GM21447 (cell line): ENCODE data around the gene BORCS8.
"Not testable (repeated sequence)": the region's sequence is repeated elsewhere in the genome, so short reads cannot be mapped to it uniquely, and the experiment has no call there.

Experiments used
- ATAC-seq: cut with Tn5 transposase; IDR thresholded peaks from one replicate; pipeline ENCODE4 v1.9.1; 2021; ENCODE audit not compliant: unreplicated experiment

BORCS8 gene

DNA sequence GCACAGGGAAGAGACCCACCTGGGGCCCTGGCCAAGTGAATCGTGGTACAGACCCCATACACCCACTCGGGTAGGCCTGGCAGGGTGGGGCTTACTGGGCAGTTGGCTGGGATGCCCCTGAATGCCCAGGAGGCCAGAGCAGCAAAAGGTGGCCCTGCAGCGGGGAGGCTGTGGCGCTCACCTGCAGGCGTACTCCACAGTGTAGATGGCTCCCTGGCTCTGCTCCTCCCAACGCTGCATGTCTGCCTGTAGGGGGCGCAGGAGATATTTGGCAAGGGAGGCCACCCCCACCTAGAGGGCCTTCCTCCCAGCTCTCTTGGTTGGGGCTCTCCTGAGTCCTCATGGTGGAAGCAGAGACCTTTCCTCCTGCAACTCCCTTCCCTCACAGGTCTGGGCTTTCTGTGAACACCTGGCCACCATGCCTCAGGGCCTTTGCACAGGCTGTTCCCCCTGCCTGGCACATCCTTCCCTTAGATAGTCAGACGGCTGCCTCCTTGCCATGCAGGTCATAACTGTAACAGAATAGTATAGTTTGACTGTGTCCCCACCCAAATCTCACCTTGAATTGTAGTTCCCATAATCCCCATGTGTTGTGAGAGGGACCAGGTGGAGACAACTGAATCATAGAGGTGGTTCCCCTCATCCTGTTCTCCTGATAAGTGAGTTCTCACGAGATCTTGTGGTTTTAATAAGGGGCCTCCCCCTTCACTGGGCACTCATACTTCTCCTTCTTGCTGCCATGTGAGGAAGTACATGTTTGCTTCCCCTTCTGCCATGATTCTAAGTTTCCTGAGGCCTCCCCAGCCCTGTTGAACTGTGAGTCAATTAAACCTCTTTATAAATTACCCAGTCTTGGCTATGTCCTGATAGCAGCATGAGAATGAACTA is 5.9 kb downstream of the BORCS8 start:
- ATAC-seq: no peak

DNA sequence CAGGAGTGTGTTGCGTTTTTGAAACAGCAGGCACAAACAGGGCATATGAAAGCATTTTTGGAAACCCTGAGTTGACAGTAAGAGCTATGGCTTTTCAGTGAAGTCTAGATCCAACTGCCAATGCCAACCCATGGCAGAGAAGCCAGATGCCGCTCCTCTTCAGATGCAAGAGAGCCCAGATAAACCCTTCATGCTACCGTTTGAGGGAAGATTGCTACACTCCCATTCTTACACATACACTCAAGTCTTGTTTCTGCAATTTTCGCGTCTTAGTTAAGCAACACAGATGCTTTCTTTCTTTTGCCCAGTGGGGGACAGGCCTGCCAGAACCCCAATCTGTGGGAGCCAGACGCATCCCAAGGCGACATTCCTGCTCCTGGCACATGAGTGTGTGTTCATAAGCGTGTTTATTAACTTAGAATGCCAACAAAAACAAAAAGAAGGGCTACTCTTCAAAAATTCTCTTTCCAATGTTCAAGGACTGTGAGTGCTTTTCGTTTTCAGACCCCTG is 10.4 kb downstream of the BORCS8 start:
- ATAC-seq: no peak

DNA sequence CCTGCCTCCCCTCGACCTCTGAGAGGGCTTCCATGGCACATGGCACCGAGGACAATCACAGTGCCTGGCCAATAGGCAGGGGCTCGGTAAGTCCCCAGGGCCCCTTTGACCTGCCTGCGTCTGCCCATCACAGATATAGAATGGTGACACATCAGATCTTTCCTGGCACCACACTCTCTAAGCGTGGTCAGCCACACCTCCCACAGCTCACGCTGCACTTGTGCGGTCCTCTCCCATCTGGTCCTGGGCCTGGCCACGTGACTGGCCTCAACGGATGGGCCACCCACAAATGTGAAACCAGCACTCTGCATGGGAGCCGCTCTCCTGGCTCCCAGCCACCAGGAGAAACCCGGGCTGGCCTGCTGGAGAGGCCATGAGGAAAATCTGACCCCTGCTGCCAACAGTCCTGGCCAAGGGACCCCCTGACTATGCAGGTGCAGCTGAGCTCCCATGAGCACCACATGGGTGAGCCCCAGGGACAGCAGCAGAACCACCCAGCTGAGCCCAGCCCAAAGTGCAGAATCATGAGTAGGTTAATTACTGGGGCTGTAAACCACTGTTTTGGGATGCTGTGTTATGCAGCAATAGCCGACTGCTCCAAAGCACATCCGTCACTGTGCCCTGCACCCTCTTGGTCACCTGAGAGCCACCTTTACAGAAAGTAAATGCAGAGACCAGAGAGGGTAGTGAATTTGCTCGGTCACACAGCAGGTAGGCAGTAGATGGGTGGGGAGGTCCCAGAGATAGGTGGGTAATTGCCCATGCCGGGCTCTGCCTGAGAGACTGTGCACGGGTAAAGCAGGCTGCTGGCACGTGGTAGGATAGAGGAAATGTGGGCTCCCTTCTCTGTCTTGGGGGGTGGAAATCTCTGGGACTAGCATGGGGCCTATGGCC is 12.2 kb downstream of the BORCS8 start:
- ATAC-seq: no peak

- ATAC-seq: no peak
These were observed 15.0 kb downstream of the BORCS8 start for GRCh38 chr19:19176950-19177349.

GRCh38 chr19:19173243-19173642 is 18.7 kb downstream of the BORCS8 start:
- not testable (repeated sequence) for ATAC-seq

GRCh38 chr19:19171821-19172532 is 20.0 kb downstream of the BORCS8 start:
- ATAC-seq: no peak

DNA sequence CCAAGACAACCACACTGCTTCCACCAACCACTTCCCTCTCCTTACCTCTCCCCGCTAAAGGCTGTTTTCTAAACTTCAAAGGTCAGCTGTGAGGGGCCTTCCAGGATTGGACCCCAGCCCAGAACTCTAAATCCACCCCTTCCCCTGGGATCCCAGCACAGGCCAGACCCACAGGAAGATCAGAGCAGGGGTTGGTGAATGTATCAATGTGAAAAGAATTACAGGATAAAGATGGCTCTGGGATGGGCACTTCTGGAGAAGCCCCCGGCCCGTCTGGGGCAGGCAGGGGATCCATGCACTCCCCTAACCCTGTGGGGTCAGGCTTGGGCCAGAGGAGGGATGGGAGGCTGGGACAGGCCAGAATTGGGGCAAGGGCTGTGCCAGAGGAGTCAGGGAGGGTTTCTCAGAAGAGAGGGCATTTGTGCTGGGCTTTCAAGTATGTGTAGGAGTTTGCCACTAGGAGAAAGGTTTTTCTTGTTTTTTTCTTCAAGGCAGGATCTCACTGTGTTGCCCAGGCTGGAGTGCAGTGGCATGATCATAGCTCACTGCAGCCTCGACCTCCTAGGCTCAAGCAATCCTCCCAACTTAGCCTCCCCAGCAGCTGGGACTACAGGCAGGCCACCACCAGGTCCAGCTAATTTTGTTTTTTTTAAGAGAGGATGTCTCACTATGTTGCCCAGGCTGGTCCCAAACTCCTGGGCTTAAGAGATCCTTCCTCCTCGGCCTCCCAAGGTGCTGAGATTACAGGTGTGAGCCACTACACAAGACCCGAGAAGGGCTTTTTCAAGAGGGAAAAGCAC is 20.9 kb downstream of the BORCS8 start:
- no peak for ATAC-seq

DNA sequence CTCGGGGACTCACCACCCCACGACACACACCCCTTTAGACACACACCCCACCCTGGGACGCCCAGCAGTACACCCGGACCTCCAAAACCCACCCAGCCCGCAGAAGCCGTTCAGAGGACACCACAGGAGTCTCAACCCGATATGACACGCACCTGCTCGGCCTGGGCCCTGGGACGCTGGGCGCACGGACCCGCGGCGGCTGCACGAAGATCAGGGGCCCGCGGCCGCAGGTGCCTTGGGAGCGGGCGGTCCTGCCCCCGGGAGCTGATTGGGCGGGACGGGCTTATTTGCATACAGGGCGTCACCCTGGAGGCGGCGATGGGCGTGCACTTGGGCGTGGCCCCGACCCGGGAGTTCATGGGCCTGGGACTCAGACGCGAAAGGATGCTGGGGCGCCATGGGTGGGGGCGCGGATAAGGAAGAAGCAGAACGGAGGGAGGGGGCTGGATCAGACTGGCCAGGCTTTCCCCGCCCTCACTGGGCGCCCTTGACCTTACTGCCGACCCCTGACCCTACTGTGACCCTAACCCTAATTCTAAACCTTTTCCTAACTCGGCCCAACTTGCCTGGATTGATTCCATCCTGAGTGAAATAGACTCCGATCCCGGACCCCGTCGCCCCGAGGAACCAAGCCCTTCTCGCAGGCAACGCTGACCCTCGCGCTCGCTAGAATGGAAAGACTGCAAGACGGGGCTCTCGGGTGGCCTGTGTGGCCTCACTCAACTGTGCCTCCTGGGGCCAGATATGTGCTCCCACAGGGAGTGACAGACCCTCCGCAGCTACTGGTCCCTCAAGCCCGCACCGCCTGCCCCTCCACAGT is 21.7 kb downstream of the BORCS8 start, which contains the start of gene MEF2B:
MEF2B (minus strand) TSS at position 211 of the 820 bp plus-strand sequence. CDS start 19,528 bp downstream, outside the sequence.
- ATAC-seq: peak; percentile 79

DNA sequence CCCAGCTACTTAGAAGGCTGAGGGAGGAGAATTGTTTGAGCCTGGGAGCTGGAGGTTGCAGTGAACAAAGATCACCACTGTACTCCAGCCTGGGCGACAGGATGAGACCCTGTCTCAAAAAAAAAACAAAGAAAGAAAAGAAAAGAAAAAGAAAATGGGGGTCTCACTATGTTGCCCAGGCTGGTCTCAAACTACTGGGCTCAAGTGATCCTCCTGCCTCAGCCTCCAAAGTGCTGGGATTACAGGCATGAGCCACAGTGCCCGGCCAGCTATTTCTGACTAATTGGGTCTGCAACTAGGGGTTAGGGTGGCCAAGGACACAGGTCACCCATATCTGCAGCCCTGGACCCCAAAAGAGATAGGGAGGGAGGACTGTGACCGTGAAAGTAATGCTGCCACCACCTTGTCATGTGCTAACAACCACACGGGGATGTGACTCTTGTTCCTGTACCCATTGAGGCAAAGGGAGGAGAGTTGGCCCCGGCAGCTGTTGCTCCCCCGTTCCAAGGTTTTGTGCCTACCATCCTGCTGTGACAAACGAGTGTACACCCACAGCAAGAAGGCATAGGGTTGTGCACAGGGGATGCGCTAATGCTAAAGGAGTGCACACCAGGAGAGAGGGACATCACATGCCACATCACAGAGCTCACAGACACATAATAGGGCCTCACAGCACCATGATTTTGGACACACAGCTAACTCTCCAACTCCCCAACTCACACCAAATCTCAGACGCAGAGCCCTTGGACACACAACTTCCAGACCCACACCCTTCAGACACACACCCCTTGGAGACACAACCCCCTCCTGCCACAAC is 22.5 kb downstream of the BORCS8 start:
- no peak for ATAC-seq

DNA sequence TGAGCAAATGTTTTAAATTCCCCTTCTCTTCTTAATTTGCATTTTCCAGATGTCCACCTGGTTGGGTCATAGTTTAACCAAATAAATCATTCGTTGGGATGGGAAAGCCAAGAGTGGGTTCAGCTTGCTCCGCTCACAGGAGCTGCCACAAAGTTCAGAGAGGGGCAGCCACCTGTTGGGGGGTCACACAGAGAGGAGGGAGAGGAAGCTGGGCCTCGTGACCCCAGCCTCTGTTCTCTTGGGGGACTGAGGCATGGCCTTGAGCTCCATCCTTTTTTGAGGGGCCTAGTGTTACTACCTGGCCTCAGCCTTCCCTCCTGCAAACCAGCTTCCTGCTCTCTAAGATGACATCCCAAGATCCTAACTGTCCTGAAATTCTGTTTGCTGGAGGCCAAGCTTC is 24.3 kb downstream of the BORCS8 start:
- ATAC-seq: no peak

DNA sequence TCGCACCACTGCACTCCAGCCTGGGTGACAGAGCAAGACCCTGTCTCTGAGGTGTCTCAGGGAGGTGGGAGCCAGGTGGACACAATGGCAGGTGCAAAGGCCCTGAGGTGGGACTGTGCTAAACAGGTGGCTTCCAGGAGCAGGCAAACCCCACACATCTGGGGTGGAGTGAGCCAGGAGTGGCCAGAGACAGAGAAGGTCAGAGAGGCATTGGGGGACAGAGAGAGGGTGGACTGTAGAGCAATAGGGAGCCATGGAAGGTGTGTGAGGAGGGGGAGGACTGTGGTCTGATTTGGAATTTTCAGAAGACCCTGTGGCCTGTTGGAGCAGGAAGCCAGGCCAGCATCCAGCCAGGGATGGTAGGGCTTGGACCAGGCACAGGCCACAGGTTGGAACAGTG is 26.6 kb downstream of the BORCS8 start:
- ATAC-seq: no peak

DNA sequence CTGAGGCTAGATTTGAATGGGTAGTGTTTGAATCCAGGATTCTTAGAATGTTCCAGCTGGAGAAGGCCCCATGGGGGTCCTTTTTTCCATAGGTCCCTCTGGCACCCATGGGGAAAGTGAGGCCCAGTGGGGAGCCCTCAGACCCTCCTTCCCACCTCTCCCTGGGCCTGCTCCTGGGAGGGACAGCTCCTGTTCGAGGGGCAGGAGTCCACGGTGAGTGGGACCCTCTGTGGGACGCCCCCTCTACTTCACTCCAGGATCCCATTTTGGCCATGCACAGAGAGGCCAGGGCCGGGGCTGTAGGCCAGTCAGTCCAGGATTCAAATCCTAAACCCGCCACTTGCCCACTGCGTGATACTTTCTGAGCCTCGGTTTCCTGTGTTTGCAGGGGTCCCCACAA is 29.5 kb downstream of the BORCS8 start:
- ATAC-seq: no peak

- ATAC-seq: peak; percentile 33
These were observed 31.4 kb downstream of the BORCS8 start for GRCh38 chr19:19160461-19161035.

- ATAC-seq: no peak
These were observed 32.4 kb downstream of the BORCS8 start for GRCh38 chr19:19159534-19159933.

GRCh38 chr19:19157808-19158207 is 34.1 kb downstream of the BORCS8 start:
- no peak for ATAC-seq

DNA sequence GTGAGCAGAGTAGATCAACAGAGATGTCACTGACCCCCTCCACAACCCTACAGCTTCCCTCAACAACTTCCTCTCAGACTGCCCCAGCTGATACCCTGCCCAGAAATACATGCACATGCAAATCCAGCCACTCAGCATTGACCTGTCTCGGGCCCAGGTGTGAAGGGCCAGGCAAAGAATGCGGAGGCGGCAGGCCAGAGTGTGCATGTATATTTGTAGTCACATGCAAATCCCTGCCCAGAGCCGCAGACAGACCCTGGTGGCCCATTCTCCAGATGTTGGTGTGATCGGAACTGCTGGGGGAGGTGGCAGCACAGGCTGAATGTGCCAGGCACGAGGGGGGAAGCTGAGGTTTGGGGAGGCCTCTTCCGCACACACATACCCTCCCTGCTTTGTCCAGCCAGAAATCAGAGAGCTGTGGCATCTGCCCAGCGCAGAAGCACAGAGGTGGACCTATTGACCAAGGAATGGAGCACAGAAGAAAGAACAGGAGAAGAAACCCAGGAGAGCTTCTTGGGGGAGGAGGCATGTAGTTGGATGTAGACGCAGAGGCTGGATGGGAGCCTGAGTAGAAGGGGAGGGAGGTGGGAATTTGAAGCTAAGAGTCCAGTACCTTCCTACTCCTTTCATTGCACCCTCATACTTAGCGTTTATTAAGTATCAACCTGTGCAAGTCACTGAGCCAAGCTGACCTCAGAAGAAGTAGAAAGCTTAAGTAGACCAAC is 36.3 kb downstream of the BORCS8 start:
- ATAC-seq: peak; percentile 72

DNA sequence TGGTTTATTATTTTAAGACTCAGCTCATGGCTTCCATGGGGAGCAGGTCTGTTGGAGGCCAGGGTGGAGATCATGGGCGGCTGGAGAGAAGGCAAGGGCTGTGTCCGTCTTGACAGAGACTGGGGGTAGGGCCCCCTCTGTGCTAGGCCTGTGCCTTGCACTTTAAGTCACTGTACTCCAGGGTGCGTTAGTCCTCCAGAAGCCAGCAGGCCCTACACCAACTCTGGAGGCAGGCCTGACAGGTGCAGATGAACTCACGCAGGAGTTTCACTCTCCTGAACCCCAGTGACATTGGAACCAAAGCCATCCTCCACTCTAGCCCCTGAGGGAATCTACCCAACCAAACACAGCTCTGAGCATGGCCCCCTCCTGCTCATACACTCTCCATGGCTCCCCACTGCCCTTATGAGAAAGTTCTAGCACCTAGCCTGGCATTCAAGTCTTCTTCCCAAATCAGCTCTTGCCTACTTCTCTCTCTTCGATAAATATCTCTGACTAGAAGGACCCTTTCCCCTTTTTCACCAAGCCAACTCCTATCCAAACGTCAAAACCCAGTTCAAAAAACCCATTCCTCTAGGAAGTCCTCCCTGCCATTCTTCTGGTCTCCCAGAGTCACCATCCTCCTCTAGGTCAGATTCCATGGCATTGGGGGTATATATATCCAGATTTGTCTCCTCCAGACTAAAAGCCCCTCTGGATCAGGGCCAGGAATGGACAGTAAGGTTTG is 37.0 kb downstream of the BORCS8 start:
- ATAC-seq: no peak
